Left lung (tissue), 14 donors: ENCODE results near the gene OR6Q1. TPM values are rescaled to one million over a fixed set of nuclear protein-coding genes. Genes with fewer than 3 reads are reported as not detected.
"Not testable (repeated sequence)": the region's sequence is repeated elsewhere in the genome, so short reads cannot be mapped to it uniquely, and the experiment has no call there.

Experiments used
- ATAC-seq: fragments of 200-7000 bp; cut with Tn5 transposase; one replicate; pipeline ENCODE4 v1.9.1; 2020; ENCODE audit warnings: moderate library complexity
- DNase-seq, 4 donors: peaks; one replicate each; pipeline ENCODE4 v3.0.0-alpha.2; 2013 to 2020
- H3K27ac ChIP-seq, 2 donors: fragments of 200-600 bp; sonication (generic) in 1 of 2; one replicate each; pipeline versions ENCODE4 v1.5.0 to v1.8.0; 2020 to 2021
- H3K27me3 ChIP-seq, 2 donors: fragments of 200-600 bp; sonication (generic) in 1 of 2; one replicate each; pipeline versions ENCODE4 v1.5.0 to v1.8.0; 2020 to 2021
- H3K36me3 ChIP-seq, 2 donors: fragments of 200-600 bp; sonication (generic) in 1 of 2; one replicate each; pipeline versions ENCODE4 v1.5.0 to v1.8.0; 2020 to 2021
- H3K4me1 ChIP-seq, 2 donors: fragments of 200-600 bp; one replicate each; pipeline ENCODE4 v1.8.0; 2021
- H3K4me3 ChIP-seq, 2 donors: fragments of 200-600 bp; sonication (generic) in 1 of 2; one replicate each; pipeline versions ENCODE4 v1.5.0 to v1.8.0; 2020 to 2021; ENCODE audit warnings: mild to moderate bottlenecking in 1 of 2
- H3K9me3 ChIP-seq, 2 donors: fragments of 200-600 bp; sonication (generic) in 1 of 2; one replicate each; pipeline versions ENCODE4 v1.5.0 to v1.8.0; 2020 to 2021
- intact Hi-C, 2 donors: fragments of 100-400 bp; cut with DNase I; formaldehyde crosslinking; loops; one replicate each; pipeline versions ENCODE4 v1.11.2 to v1.14.2; 2022
- long read RNA-seq, 12 donors: library from polyadenylated mRNA in 2 of 12; unstranded in 2 of 12; transcript quantifications; one replicate each; pipeline ENCODE4 v2.0.0 and lab custom pipeline, GENCODE V29; 2019 to 2026
- polyA plus RNA-seq, 6 donors: library from polyadenylated mRNA; unstranded; fragments of 120-200 nt; gene quantifications; one replicate each; pipeline ENCODE4 v1.2.1, GENCODE V29; 2013; ENCODE audit not compliant: insufficient read length in 6 of 6
- total RNA-seq, 2 donors: library from RNA; stranded (reverse); fragmentation: NEBNext Ultra II Directional; extraction: Animal tissue kit (Norgen Biotek cat#: 25700); gene quantifications; one replicate each; pipeline ENCODE4 v1.2.1, GENCODE V29; 2021
- TF ChIP-seq, protein P1 (sequence below), 2 donors: fragments of 200-600 bp; sonication (generic) in 1 of 2; IDR thresholded peaks; one replicate each; pipeline versions ENCODE4 v1.5.0 to v1.8.0; 2021; ENCODE audit warnings: antibody characterized with exemption in 2 of 2
- donor health status: DM: no; HTN: yes; CAD: no.
- donor health status: DM: no; HTN: no; CAD: no.

The OR6Q1 gene, protein sequence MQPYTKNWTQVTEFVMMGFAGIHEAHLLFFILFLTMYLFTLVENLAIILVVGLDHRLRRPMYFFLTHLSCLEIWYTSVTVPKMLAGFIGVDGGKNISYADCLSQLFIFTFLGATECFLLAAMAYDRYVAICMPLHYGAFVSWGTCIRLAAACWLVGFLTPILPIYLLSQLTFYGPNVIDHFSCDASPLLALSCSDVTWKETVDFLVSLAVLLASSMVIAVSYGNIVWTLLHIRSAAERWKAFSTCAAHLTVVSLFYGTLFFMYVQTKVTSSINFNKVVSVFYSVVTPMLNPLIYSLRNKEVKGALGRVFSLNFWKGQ
- total RNA-seq = not detected
- not detected for polyA plus RNA-seq
- long read RNA-seq, donor 1 = 0 reads
- long read RNA-seq, donor 2 = 0 reads
- long read RNA-seq, donor 3, partial matches to known transcripts = 0 of 1 reads
- long read RNA-seq, donor 3, other reads (novel, unspliced or antisense) = 0 of 1 reads
- long read RNA-seq, donor 4 = 0 reads
- long read RNA-seq, donor 5 = 0 reads
- long read RNA-seq, donor 6 = 0 reads
- long read RNA-seq, donor 7 = 0 reads
- long read RNA-seq, donor 8 = 0 reads
- long read RNA-seq, donor 9 = 0 reads
- long read RNA-seq, donor 10 = 0 reads
- long read RNA-seq, donor 11, partial matches to known transcripts = 0 of 1 reads
- long read RNA-seq, donor 11, other reads (novel, unspliced or antisense) = 0 of 1 reads
- long read RNA-seq, donor 12 = 0 reads

DNA sequence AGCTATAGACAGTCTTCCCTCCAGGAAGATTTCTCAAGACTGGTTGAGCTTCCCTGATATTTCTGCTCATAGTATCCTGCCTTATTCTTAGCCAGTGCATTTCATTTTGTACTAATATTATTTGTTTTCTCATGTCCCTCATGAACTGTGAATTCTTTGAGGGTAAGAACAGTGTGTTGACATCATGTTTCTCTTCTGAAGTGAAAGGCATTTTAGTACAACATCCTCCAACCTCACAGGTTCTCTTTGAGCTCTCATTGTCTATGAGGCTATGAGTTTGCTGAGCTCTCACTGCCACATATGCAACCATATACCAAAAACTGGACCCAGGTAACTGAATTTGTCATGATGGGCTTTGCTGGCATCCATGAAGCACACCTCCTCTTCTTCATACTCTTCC lies at the start of gene OR6Q1:
Gene OR6Q1 (plus strand): TSS at position 301 of the 400 bp plus-strand sequence. CDS start 0 bp downstream, at position 301.
- H3K4me3 ChIP-seq = no peak within 1 kb of the TSS
- no peak for ATAC-seq

GRCh38 chr11:57981536-57981935 lies 49.2 kb upstream of the OR6Q1 start:
- no peak for ATAC-seq
- Histone ChIP-seq H3K4me1 (no peaks in the 10 kb centered on the region), H3K27me3 (no peaks in the 10 kb centered on the region), H3K9me3 (no peaks in the 10 kb centered on the region), H3K27ac (no peak overlapping the region), H3K36me3 (no peaks in the 10 kb centered on the region), H3K4me3 (no peak overlapping the region)
- TF ChIP-seq, protein P1, sequence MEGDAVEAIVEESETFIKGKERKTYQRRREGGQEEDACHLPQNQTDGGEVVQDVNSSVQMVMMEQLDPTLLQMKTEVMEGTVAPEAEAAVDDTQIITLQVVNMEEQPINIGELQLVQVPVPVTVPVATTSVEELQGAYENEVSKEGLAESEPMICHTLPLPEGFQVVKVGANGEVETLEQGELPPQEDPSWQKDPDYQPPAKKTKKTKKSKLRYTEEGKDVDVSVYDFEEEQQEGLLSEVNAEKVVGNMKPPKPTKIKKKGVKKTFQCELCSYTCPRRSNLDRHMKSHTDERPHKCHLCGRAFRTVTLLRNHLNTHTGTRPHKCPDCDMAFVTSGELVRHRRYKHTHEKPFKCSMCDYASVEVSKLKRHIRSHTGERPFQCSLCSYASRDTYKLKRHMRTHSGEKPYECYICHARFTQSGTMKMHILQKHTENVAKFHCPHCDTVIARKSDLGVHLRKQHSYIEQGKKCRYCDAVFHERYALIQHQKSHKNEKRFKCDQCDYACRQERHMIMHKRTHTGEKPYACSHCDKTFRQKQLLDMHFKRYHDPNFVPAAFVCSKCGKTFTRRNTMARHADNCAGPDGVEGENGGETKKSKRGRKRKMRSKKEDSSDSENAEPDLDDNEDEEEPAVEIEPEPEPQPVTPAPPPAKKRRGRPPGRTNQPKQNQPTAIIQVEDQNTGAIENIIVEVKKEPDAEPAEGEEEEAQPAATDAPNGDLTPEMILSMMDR (IDR thresholded peaks at IDR 0.05) = no peak
- intact Hi-C loops = no loop called here
- DNase-seq = no peak

More for the DNA sequence above, at the start of gene OR6Q1:
- TF ChIP-seq, protein P1 (IDR thresholded peaks at IDR 0.05) = no peak
- intact Hi-C loops = no loop called here
- no peaks in the 10 kb centered on the region for H3K4me1 ChIP-seq
- DNase-seq = no peak
- peaks cover 0 to 8% of the 10 kb centered on the region in 2 donors for H3K9me3 ChIP-seq
- no peaks in the 10 kb centered on the region for H3K27me3 ChIP-seq
- H3K36me3 ChIP-seq = no peaks in the 10 kb centered on the region
- H3K27ac ChIP-seq = no peak within 1 kb of the TSS

DNA sequence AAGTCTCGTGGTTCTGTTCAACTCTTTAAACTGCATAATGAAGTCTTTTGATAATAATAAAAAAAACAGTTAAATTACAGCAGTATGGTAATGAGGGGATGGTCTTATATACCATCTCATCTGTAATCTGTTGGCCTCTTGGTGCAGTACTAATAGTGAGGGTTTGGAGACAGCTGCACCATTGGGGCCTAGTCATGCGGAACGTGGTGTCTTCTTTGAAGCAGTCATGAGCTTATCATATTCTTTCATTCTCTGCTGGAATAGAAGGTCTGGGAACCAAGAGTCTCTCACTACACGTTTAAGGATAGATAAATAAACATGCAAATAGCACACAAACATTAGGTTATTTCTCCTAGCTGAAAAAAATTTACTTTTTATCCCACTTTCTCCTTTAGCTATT lies 48.0 kb upstream of the OR6Q1 start:
- Histone ChIP-seq H3K4me3 (no peak overlapping the region), H3K36me3 (no peaks in the 10 kb centered on the region), H3K4me1 (no peaks in the 10 kb centered on the region), H3K9me3 (peaks cover 0 to 10% of the 10 kb centered on the region in 2 donors), H3K27me3 (no peaks in the 10 kb centered on the region), H3K27ac (no peak overlapping the region)
- TF ChIP-seq, protein P1 (IDR thresholded peaks at IDR 0.05) = no peak
- intact Hi-C loops = no loop called here
- ATAC-seq = no peak
- no peak for DNase-seq

DNA sequence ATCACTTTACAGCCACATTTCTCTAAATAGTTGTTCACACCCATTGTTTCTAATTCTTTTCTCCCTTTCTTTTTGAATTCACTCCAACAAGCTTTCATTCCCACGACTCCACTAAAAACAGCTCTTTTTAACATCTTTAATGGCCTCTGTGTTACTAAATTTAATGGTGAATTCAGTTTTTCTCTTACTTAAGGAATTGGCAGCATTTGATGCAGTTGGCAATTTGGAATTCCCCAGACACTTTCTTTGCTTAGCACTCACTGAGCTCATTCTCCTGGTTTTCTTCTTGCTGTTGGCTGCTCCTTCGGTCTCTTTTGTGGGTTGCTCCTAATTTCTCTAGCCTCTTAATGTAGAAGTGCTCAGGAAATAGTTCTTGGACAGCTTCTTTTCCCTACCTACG lies 47.6 kb upstream of the OR6Q1 start:
- no peak overlapping the region for H3K4me3 ChIP-seq
- no peaks in the 10 kb centered on the region for H3K27me3 ChIP-seq
- H3K9me3 ChIP-seq = peaks cover 0 to 13% of the 10 kb centered on the region in 2 donors
- ATAC-seq (no peak), DNase-seq (no peak)
- no peak overlapping the region for H3K27ac ChIP-seq
- intact Hi-C loops = no loop called here
- no peaks in the 10 kb centered on the region for H3K4me1 ChIP-seq
- H3K36me3 ChIP-seq = no peaks in the 10 kb centered on the region
- TF ChIP-seq, protein P1 (IDR thresholded peaks at IDR 0.05) = no peak

DNA sequence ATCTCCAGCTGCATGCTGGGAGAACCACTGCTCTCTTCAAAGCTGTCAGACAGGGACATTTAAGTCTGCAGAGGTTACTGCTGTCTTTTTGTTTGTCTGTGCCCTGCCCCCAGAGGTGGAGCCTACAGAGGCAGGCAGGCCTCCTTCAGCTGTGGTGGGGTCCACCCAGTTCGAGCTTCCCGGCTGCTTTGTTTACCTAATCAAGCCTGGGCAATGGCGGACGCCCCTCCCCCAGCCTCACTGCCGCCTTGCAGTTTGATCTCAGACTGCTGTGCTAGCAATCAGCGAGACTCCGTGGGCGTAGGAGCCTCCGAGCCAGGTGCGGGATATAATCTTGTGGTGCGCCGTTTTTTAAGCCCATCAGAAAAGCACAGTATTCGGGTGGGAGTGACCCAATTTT lies 31.2 kb upstream of the OR6Q1 start:
- peak in 1 of 4 donors; percentile 24 for DNase-seq
- H3K36me3 ChIP-seq, H3K27ac ChIP-seq, intact Hi-C loops, H3K4me1 ChIP-seq, H3K27me3 ChIP-seq, ATAC-seq, H3K4me3 ChIP-seq: not testable (repeated sequence)
- peaks cover 0 to 14% of the 10 kb centered on the region in 2 donors for H3K9me3 ChIP-seq

GRCh38 chr11:58000021-58000420 lies 30.7 kb upstream of the OR6Q1 start:
- H3K9me3 ChIP-seq = peaks cover 0 to 14% of the 10 kb centered on the region in 2 donors
- DNase-seq, H3K27ac ChIP-seq, ATAC-seq, H3K36me3 ChIP-seq, intact Hi-C loops, H3K4me3 ChIP-seq, H3K27me3 ChIP-seq, H3K4me1 ChIP-seq: not testable (repeated sequence)
